ENCODE data around the gene GRIPAP1.

The GRIPAP1 gene

GRCh38 chrX:49029876-49030275 is 27.8 kb upstream of the GRIPAP1 start:
- no peaks in the 10 kb centered on the region for H3K9me2 ChIP-seq (replicated peaks; ENCODE audit: insufficient read depth, low read length)
- H3K36me3 ChIP-seq (ENCODE audit: low read length), result no peaks in the 10 kb centered on the region
- no peaks in the 10 kb centered on the region for H3F3A ChIP-seq (ENCODE audit: insufficient read depth)
- no peak overlapping the region for H2AFZ ChIP-seq (ENCODE audit: low read depth, low read length, severe bottlenecking)
- H3K9ac ChIP-seq (ENCODE audit: low read length), result no peak overlapping the region
- TF ChIP-seq EZH2phosphoT487 (conservative IDR thresholded peaks at IDR 0.05; ENCODE audit: low read length) (no peak), CTCF (IDR thresholded peaks at IDR 0.05; ENCODE audit: insufficient read depth, low read length, poor library complexity, severe bottlenecking) (no peak)
- no peaks in the 10 kb centered on the region for H4K20me1 ChIP-seq (ENCODE audit: low read depth, low read length)
- H3K79me2 ChIP-seq (ENCODE audit: insufficient read depth, low read length), result no peaks in the 10 kb centered on the region
- H3K27me3 ChIP-seq (ENCODE audit: low read length), result no peaks in the 10 kb centered on the region
- H3K4me2 ChIP-seq (ENCODE audit: low read depth, low read length, poor library complexity, severe bottlenecking), result no peak overlapping the region
- H3K27ac ChIP-seq (ENCODE audit: low read depth, low read length), result no peak overlapping the region
- H3K4me3 ChIP-seq (ENCODE audit: insufficient read depth, low read length, poor library complexity, severe bottlenecking), result no peak overlapping the region
- no peaks in the 10 kb centered on the region for H3K9me3 ChIP-seq (ENCODE audit: insufficient read depth, low read length)

GRCh38 chrX:49019599-49020249 is 17.7 kb upstream of the GRIPAP1 start:
- H4K20me1 ChIP-seq (ENCODE audit: low read depth, low read length), result no peaks in the 10 kb centered on the region
- H3F3A ChIP-seq (ENCODE audit: insufficient read depth), result no peaks in the 10 kb centered on the region
- H2AFZ ChIP-seq (ENCODE audit: low read depth, low read length, severe bottlenecking), result no peak overlapping the region
- H3K9me2 ChIP-seq (replicated peaks; ENCODE audit: insufficient read depth, low read length), result no peaks in the 10 kb centered on the region
- no peak overlapping the region for H3K9ac ChIP-seq (ENCODE audit: low read length)
- no peaks in the 10 kb centered on the region for H3K79me2 ChIP-seq (ENCODE audit: insufficient read depth, low read length)
- H3K27me3 ChIP-seq (ENCODE audit: low read length), result no peaks in the 10 kb centered on the region
- no peaks in the 10 kb centered on the region for H3K9me3 ChIP-seq (ENCODE audit: insufficient read depth, low read length)
- no peaks in the 10 kb centered on the region for H3K36me3 ChIP-seq (ENCODE audit: low read length)
- H3K27ac ChIP-seq (ENCODE audit: low read depth, low read length), result no peak overlapping the region
- no peak overlapping the region for H3K4me3 ChIP-seq (ENCODE audit: insufficient read depth, low read length, poor library complexity, severe bottlenecking)
- TF ChIP-seq CTCF (IDR thresholded peaks at IDR 0.05; ENCODE audit: insufficient read depth, low read length, poor library complexity, severe bottlenecking) (no peak), EZH2phosphoT487 (conservative IDR thresholded peaks at IDR 0.05; ENCODE audit: low read length) (no peak)
- H3K4me2 ChIP-seq (ENCODE audit: low read depth, low read length, poor library complexity, severe bottlenecking), result no peak overlapping the region

GRCh38 chrX:49019050-49019449 is 17.0 kb upstream of the GRIPAP1 start:
- Histone ChIP-seq H3K9me3 (ENCODE audit: insufficient read depth, low read length) (no peaks in the 10 kb centered on the region), H3F3A (ENCODE audit: insufficient read depth) (no peaks in the 10 kb centered on the region), H3K9me2 (replicated peaks; ENCODE audit: insufficient read depth, low read length) (no peaks in the 10 kb centered on the region), H2AFZ (ENCODE audit: low read depth, low read length, severe bottlenecking) (no peak overlapping the region), H3K9ac (ENCODE audit: low read length) (no peak overlapping the region), H3K79me2 (ENCODE audit: insufficient read depth, low read length) (no peaks in the 10 kb centered on the region), H3K4me3 (ENCODE audit: insufficient read depth, low read length, poor library complexity, severe bottlenecking) (no peak overlapping the region), H3K27me3 (ENCODE audit: low read length) (no peaks in the 10 kb centered on the region), H4K20me1 (ENCODE audit: low read depth, low read length) (no peaks in the 10 kb centered on the region), H3K4me2 (ENCODE audit: low read depth, low read length, poor library complexity, severe bottlenecking) (no peak overlapping the region), H3K36me3 (ENCODE audit: low read length) (no peaks in the 10 kb centered on the region), H3K27ac (ENCODE audit: low read depth, low read length) (no peak overlapping the region)
- TF ChIP-seq EZH2phosphoT487 (conservative IDR thresholded peaks at IDR 0.05; ENCODE audit: low read length) (no peak), CTCF (IDR thresholded peaks at IDR 0.05; ENCODE audit: insufficient read depth, low read length, poor library complexity, severe bottlenecking) (no peak)

Data from SU-DHL-6 (cell line).